Vagina (tissue), 2 donors: ENCODE data around the gene TSEN2. TPM values are rescaled to one million over a fixed set of nuclear protein-coding genes. Genes with fewer than 3 reads are reported as not detected.

ENCODE experiments used
- DNase-seq, 2 donors: peaks; one replicate each; pipeline ENCODE4 v3.0.0-alpha.2; 2017; ENCODE audit errors: extremely low spot score in 2 of 2
- H3K27ac ChIP-seq: fragments of 200-600 bp; sonication (generic); one replicate; pipeline ENCODE4 v1.5.1; 2019
- H3K27me3 ChIP-seq: fragments of 200-600 bp; sonication (generic); one replicate; pipeline ENCODE4 v1.5.1; 2019
- H3K36me3 ChIP-seq, 2 donors: fragments of 200-600 bp; sonication (generic); one replicate each; pipeline ENCODE4 v1.5.1; 2017 to 2019
- H3K4me1 ChIP-seq: fragments of 200-600 bp; sonication (generic); one replicate; pipeline ENCODE4 v1.5.1; 2019
- H3K4me3 ChIP-seq, 2 donors: fragments of 200-600 bp; sonication (generic); 1 replicate in 1 of 2; 2 replicates in 1 of 2; pipeline ENCODE4 v1.5.1; 2016 to 2019
- H3K9me3 ChIP-seq: fragments of 200-600 bp; sonication (generic); one replicate; pipeline ENCODE4 v1.5.1; 2019
- CTCF ChIP-seq, 3 experiments: fragments of 450-650 bp in 2 of 3; fragments of 200-600 bp in 1 of 3; sonication (generic) in 1 of 3; IDR thresholded peaks; one replicate each; pipeline ENCODE4 v1.5.1; 2017 to 2019; ENCODE audit warnings: antibody characterized with exemption in 3 of 3, mild to moderate bottlenecking in 2 of 3, moderate library complexity in 2 of 3
- POLR2A ChIP-seq, 2 donors: fragments of 450-650 bp; IDR thresholded peaks; one replicate each; pipeline ENCODE4 v1.6.1; 2017; ENCODE audit warnings: antibody characterized with exemption in 2 of 2, mild to moderate bottlenecking in 2 of 2, moderate library complexity in 2 of 2
- POLR2AphosphoS5 ChIP-seq, 2 donors: sonication (generic); formaldehyde crosslinking; IDR thresholded peaks; one replicate each; pipeline ENCODE4 v1.9.0; 2017; ENCODE audit warnings: antibody characterized with exemption in 2 of 2, mild to moderate bottlenecking in 2 of 2, low read depth in 1 of 2; ENCODE audit not compliant: insufficient read depth in 1 of 2
- intact Hi-C: fragments of 100-400 bp; cut with DNase I; formaldehyde crosslinking; loops from one replicate; pipeline ENCODE4 v1.15.1; 2023
- total RNA-seq: library from RNA; depleted of rRNA; stranded (reverse); fragments of >200 nt; gene quantifications from one replicate; pipeline ENCODE4 v1.2.3, GENCODE V29; 2016

Gene TSEN2
- total RNA-seq, 1 donor from 2014 or later = 16.0 TPM

GRCh38 chr3:12569836-12570235 is 85.6 kb downstream of the TSEN2 start:
- Histone ChIP-seq H3K9me3 (peaks cover 8% of the 10 kb centered on the region), H3K27me3 (no peaks in the 10 kb centered on the region), H3K27ac (no peak overlapping the region), H3K4me1 (peaks cover 15% of the 10 kb centered on the region), H3K36me3 (peaks cover 8 to 53% of the 10 kb centered on the region in 2 donors), H3K4me3 (no peak overlapping the region)
- TF ChIP-seq CTCF (IDR thresholded peaks at IDR 0.05) (no peak), POLR2A (IDR thresholded peaks at IDR 0.05) (no peak), POLR2AphosphoS5 (IDR thresholded peaks at IDR 0.05; ENCODE audit: insufficient read depth in 1 of 2, low read depth in 1 of 2) (no peak)
- DNase-seq = no peak
- intact Hi-C loops = no loop called here

- intact Hi-C loops = no loop called here
- no peaks in the 10 kb centered on the region for H3K27me3 ChIP-seq
- H3K36me3 ChIP-seq = peaks cover 8 to 74% of the 10 kb centered on the region in 2 donors
- TF ChIP-seq POLR2A (IDR thresholded peaks at IDR 0.05) (no peak), POLR2AphosphoS5 (IDR thresholded peaks at IDR 0.05; ENCODE audit: insufficient read depth in 1 of 2, low read depth in 1 of 2) (no peak), CTCF (IDR thresholded peaks at IDR 0.05) (no peak)
- DNase-seq = no peak
- H3K4me1 ChIP-seq = peaks cover 15% of the 10 kb centered on the region
- H3K9me3 ChIP-seq = no peaks in the 10 kb centered on the region
- H3K4me3 ChIP-seq = no peak overlapping the region
- H3K27ac ChIP-seq = no peak overlapping the region
Observed at GRCh38 chr3:12571986-12572385, 87.7 kb downstream of the TSEN2 start.

- peaks cover 8 to 87% of the 10 kb centered on the region in 2 donors for H3K36me3 ChIP-seq
- no peak for TF ChIP-seq CTCF (IDR thresholded peaks at IDR 0.05)
- no peak for TF ChIP-seq POLR2AphosphoS5 (IDR thresholded peaks at IDR 0.05; ENCODE audit: insufficient read depth in 1 of 2, low read depth in 1 of 2)
- no peak for TF ChIP-seq POLR2A (IDR thresholded peaks at IDR 0.05)
- no peak for DNase-seq
- no peak overlapping the region for H3K27ac ChIP-seq
- H3K4me3 ChIP-seq = no peak overlapping the region
- no peaks in the 10 kb centered on the region for H3K9me3 ChIP-seq
- H3K27me3 ChIP-seq = no peaks in the 10 kb centered on the region
- H3K4me1 ChIP-seq = peaks cover 2% of the 10 kb centered on the region
- intact Hi-C loops = no loop called here
Observed at GRCh38 chr3:12574131-12574530, 89.9 kb downstream of the TSEN2 start.

- intact Hi-C loops = no loop called here
- Histone ChIP-seq H3K27me3 (no peaks in the 10 kb centered on the region), H3K27ac (no peak overlapping the region), H3K4me3 (no peak overlapping the region), H3K4me1 (no peaks in the 10 kb centered on the region), H3K9me3 (no peaks in the 10 kb centered on the region), H3K36me3 (peaks cover 8 to 90% of the 10 kb centered on the region in 2 donors)
- no peak for DNase-seq
- TF ChIP-seq POLR2A (IDR thresholded peaks at IDR 0.05) (no peak), POLR2AphosphoS5 (IDR thresholded peaks at IDR 0.05; ENCODE audit: insufficient read depth in 1 of 2, low read depth in 1 of 2) (no peak), CTCF (IDR thresholded peaks at IDR 0.05) (no peak)
Observed at GRCh38 chr3:12574661-12575060, 90.4 kb downstream of the TSEN2 start.

- no peak for TF ChIP-seq CTCF (IDR thresholded peaks at IDR 0.05)
- TF ChIP-seq POLR2AphosphoS5 (IDR thresholded peaks at IDR 0.05; ENCODE audit: insufficient read depth in 1 of 2, low read depth in 1 of 2) = no peak
- TF ChIP-seq POLR2A (IDR thresholded peaks at IDR 0.05) = no peak
Observed at GRCh38 chr3:12577379-12577778, 93.1 kb downstream of the TSEN2 start.

More at GRCh38 chr3:12577379-12577778, 93.1 kb downstream of the TSEN2 start:
- Histone ChIP-seq H3K27me3 (no peaks in the 10 kb centered on the region), H3K27ac (no peak overlapping the region), H3K4me3 (no peak overlapping the region), H3K4me1 (no peaks in the 10 kb centered on the region), H3K9me3 (no peaks in the 10 kb centered on the region), H3K36me3 (peaks cover 4 to 79% of the 10 kb centered on the region in 2 donors)
- intact Hi-C loops = no loop called here
- DNase-seq = no peak
